D721Med (cell line): ENCODE measurements around the gene SMYD1.

Source experiments
- DNase-seq: peaks from one replicate; pipeline ENCODE4 v3.0.0; 2011; ENCODE audit warnings: low spot score; ENCODE audit not compliant: insufficient read length
- FAIRE-seq: peaks from 2 replicates; lab custom pipeline; 2011; peaks lifted over from hg19 to GRCh38; lab: Jason Lieb, UNC
- TF ChIP-seq, protein P1 (sequence below): IDR thresholded peaks from 2 replicates; pipeline ENCODE4 v1.5.1; 2012; ENCODE audit warnings: mild to moderate bottlenecking, control low read depth; ENCODE audit not compliant: insufficient read depth; ENCODE audit errors: missing control alignments

The SMYD1 gene

DNA sequence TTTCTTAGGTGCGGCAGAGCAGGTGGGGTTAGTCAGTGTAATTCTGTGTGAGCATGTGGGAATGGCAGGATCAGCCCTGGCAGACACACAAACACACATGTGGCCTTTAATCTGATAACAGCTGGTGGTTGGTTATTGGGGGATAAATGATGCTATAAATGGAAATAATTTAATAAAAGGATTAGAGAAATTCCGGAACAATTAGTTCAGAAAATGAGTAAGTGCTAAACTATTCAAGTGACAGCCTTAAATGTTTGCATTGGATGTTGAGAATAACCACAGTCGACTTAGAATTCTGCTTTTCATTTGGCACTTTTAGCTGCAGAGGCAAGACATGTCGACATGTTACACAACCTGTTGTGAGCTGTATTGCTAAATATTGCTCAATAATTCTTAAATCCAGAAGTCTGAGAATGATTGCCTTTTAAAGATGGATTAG, 7.2 kb downstream of the SMYD1 start:
- DNase-seq (no peak), FAIRE-seq (no peak)
- TF ChIP-seq, protein P1, sequence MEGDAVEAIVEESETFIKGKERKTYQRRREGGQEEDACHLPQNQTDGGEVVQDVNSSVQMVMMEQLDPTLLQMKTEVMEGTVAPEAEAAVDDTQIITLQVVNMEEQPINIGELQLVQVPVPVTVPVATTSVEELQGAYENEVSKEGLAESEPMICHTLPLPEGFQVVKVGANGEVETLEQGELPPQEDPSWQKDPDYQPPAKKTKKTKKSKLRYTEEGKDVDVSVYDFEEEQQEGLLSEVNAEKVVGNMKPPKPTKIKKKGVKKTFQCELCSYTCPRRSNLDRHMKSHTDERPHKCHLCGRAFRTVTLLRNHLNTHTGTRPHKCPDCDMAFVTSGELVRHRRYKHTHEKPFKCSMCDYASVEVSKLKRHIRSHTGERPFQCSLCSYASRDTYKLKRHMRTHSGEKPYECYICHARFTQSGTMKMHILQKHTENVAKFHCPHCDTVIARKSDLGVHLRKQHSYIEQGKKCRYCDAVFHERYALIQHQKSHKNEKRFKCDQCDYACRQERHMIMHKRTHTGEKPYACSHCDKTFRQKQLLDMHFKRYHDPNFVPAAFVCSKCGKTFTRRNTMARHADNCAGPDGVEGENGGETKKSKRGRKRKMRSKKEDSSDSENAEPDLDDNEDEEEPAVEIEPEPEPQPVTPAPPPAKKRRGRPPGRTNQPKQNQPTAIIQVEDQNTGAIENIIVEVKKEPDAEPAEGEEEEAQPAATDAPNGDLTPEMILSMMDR = no peak

DNA sequence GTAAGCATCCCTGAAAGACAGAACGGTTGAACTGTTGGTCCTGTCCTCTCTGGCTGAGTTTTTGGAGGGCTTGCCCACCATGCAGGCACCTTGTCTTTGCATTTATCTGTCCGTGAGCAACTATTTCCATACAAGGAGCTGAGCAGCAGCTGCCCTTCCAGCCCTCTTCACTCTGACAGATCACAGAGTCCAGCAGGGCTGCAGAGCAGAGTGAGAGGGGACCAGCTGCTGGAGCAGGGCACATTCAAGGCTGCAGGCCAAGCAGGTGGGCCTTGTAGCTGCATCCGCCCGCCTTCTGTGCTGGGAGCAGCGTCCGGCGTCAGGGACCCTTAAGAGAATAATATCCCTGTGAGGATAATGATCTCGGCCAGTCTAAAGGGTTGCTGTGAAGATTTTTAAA, 9.5 kb downstream of the SMYD1 start:
- DNase-seq (no peak), FAIRE-seq (no peak)
- TF ChIP-seq, protein P1 = no peak

DNA sequence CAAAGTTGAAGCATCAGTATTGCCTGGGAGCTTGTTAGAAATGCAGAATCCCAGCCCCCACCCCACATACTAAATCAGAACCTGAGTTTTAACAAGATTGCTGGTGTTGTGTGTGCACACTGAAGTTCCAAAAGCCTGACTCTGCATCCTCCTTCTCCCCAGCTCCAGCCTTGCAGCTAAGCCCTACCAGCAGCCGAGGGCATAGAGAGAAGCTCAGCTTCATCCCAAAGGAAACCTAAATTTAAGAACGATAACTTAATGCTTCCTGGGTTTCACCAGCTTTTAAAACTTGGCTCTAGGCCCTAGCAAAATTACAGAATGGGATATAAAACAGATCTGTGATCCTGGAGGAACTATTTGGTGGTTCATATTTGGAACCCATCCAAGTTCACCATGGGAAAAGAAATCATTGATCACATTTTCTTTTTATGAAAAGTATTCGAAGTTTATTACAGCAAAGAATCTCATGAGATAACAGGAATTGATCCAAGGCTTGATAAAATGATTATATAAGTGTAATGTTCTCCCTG, 11.1 kb downstream of the SMYD1 start:
- DNase-seq = no peak
- TF ChIP-seq, protein P1 = no peak
- no peak for FAIRE-seq

DNA sequence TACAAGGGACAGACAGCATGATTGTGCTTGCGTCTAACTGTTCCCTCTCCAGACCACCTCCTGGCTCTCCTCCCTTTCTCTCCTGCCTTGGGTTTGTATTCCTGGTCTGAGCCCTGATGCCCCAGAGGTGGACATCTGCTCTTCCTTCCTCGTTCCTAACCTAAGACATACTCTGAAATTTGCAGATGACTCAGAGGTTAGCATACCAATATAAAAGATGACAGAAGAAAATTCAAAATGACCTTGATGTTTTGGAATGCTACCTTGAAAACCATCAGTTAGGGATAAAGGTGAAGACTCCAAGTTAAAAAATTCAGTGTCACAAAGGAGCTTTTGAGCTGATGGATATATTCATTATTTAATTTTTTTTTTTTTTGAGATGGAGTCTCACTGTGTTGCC, 12.9 kb downstream of the SMYD1 start:
- no peak for FAIRE-seq
- DNase-seq = no peak
- TF ChIP-seq, protein P1 = no peak

DNA sequence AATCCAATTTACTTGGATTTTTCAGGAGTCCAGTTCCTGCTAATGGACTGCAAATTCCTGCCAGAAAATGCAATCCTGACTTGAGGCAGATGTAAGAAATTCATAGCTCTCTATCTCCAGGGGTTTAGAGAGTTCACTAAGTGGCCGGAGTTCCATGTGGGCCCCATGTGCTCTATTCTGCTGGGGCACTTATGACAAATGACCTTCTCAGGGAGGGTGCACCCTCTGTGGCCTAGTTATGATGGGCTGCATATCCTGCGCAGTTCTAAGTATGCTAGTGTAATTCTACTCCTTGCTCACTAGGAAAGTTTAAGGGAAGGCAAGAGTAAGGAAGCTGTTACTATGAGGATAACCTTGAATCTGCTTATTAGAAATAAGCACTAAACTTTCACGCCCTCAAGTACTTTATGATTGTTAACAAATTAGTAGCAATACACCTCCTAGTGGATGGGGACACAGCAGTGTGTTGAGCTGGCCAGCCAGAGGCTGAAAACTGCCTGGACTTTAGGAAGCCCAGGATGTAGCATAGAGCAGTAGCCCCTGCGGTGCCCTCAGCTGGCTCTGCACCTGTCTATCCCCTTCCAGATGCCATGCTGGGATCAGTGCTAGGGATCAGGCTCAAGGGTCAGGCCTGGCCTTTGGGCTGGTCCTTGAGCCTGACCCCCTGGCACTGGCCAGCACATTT, 14.4 kb downstream of the SMYD1 start:
- DNase-seq = no peak
- FAIRE-seq = no peak
- TF ChIP-seq, protein P1 = no peak

DNA sequence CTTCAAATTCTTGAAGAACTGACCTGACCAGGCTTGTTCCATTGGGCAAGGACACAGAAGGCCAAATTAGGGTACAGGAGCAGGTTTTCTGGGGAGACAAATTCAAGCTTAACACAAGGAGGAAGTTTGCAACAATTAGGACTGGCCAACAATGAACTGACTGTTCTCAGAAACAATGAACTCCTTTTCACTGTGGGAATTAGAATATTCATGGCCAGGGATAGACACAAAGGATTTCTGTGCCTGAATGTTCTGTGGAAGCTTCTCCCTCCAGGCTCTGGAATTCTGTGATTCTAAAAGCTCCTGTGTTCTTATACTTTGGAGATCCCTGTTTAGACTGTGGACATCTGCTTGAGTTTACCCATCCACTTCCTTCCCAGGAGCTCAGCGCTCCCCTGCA, 15.2 kb downstream of the SMYD1 start:
- TF ChIP-seq, protein P1 = no peak
- FAIRE-seq (no peak), DNase-seq (no peak)

DNA sequence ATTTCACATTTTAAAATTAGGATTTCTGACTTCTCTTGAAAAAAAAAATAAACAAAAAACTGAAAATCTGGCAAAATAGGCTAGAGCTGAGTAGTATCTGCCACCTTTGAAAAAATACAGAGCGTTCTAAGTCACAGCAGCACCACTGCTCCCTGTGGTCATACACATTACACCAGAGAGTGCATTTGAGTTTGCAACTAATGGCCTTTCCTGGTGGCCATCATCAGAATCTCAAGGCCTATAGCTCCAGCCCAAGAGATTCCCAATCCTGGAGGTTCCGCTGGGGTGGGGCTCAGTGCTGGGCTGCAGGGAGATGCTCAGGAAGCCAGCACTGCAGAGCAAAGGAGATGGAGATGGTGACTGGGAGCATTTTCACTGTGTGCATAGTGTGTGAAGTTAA, 17.5 kb downstream of the SMYD1 start:
- DNase-seq (no peak), FAIRE-seq (no peak)
- TF ChIP-seq, protein P1 = no peak
